ENCODE measurements around the gene DUSP8.
"Not testable (repeated sequence)": the region's sequence is repeated elsewhere in the genome, so short reads cannot be mapped to it uniquely, and the experiment has no call there.

DUSP8 gene

GRCh38 chr11:1515082-1516060 lies 56.7 kb downstream of the DUSP8 start:
- Mint-ChIP-seq H3K4me1 (peaks cover 65% of the 10 kb centered on the region), H3K27ac (ENCODE audit: low read depth) (peak overlapping the region; percentile 52), H3K36me3 (ENCODE audit: insufficient read depth) (peaks cover 5% of the 10 kb centered on the region), H3K9me3 (no peaks in the 10 kb centered on the region), H3K27me3 (no peaks in the 10 kb centered on the region), H3K4me3 (peak overlapping the region; percentile 22)
- DNase-seq (ENCODE audit: low spot score in 2 of 2) (peak; percentile 53 to 77), ATAC-seq (replicated peaks; ENCODE audit: extremely low read depth, poor library complexity, severe bottlenecking) (peak; percentile 61)

GRCh38 chr11:1514336-1515061 lies 57.6 kb downstream of the DUSP8 start:
- H3K9me3 Mint-ChIP-seq: no peaks in the 10 kb centered on the region
- H3K27me3 Mint-ChIP-seq: no peaks in the 10 kb centered on the region
- ATAC-seq (replicated peaks; ENCODE audit: extremely low read depth, poor library complexity, severe bottlenecking) (no peak), DNase-seq (ENCODE audit: low spot score in 2 of 2) (no peak)
- H3K36me3 Mint-ChIP-seq (ENCODE audit: insufficient read depth): peaks cover 5% of the 10 kb centered on the region
- H3K4me1 Mint-ChIP-seq: peaks cover 67% of the 10 kb centered on the region
- H3K4me3 Mint-ChIP-seq: no peak overlapping the region
- peak overlapping the region; percentile 73 for H3K27ac Mint-ChIP-seq (ENCODE audit: low read depth)

- Mint-ChIP-seq H3K27me3 (no peaks in the 10 kb centered on the region), H3K4me3 (peak overlapping the region; percentile 12)
These were observed 58.5 kb downstream of the DUSP8 start for GRCh38 chr11:1513326-1514296.

GRCh38 chr11:1512531-1513258 lies 59.4 kb downstream of the DUSP8 start:
- not testable (repeated sequence) for H3K9me3 Mint-ChIP-seq; ATAC-seq (replicated peaks; ENCODE audit: extremely low read depth, poor library complexity, severe bottlenecking); H3K27me3 Mint-ChIP-seq; H3K4me3 Mint-ChIP-seq; H3K36me3 Mint-ChIP-seq (ENCODE audit: insufficient read depth); DNase-seq (ENCODE audit: low spot score in 2 of 2)
- H3K27ac Mint-ChIP-seq (ENCODE audit: low read depth): peak overlapping the region; percentile 87
- H3K4me1 Mint-ChIP-seq: peaks cover 68% of the 10 kb centered on the region

More at GRCh38 chr11:1513326-1514296, 58.5 kb downstream of the DUSP8 start:
- peaks cover 7% of the 10 kb centered on the region for H3K36me3 Mint-ChIP-seq (ENCODE audit: insufficient read depth)
- ATAC-seq (replicated peaks; ENCODE audit: extremely low read depth, poor library complexity, severe bottlenecking) (no peak), DNase-seq (ENCODE audit: low spot score in 2 of 2) (no peak)
- H3K4me1 Mint-ChIP-seq: peaks cover 69% of the 10 kb centered on the region
- H3K9me3 Mint-ChIP-seq: no peaks in the 10 kb centered on the region
- H3K27ac Mint-ChIP-seq (ENCODE audit: low read depth): peak overlapping the region; percentile 87

GRCh38 chr11:1511937-1512496 lies 60.1 kb downstream of the DUSP8 start:
- Mint-ChIP-seq H3K27ac (ENCODE audit: low read depth) (no peak overlapping the region), H3K36me3 (ENCODE audit: insufficient read depth) (peaks cover 4% of the 10 kb centered on the region), H3K27me3 (no peaks in the 10 kb centered on the region), H3K9me3 (no peaks in the 10 kb centered on the region), H3K4me3 (no peak overlapping the region), H3K4me1 (peaks cover 68% of the 10 kb centered on the region)
- DNase-seq (ENCODE audit: low spot score in 2 of 2) (no peak), ATAC-seq (replicated peaks; ENCODE audit: extremely low read depth, poor library complexity, severe bottlenecking) (no peak)

GRCh38 chr11:1510928-1511327 lies 61.1 kb downstream of the DUSP8 start:
- no peak for ATAC-seq (replicated peaks; ENCODE audit: extremely low read depth, poor library complexity, severe bottlenecking)
- Mint-ChIP-seq H3K4me3 (no peak overlapping the region), H3K9me3 (no peaks in the 10 kb centered on the region), H3K4me1 (peaks cover 69% of the 10 kb centered on the region), H3K27ac (ENCODE audit: low read depth) (no peak overlapping the region), H3K36me3 (ENCODE audit: insufficient read depth) (peaks cover 6% of the 10 kb centered on the region), H3K27me3 (no peaks in the 10 kb centered on the region)
- DNase-seq (ENCODE audit: low spot score in 2 of 2): no peak

GRCh38 chr11:1510351-1510750 lies 61.7 kb downstream of the DUSP8 start:
- H3K27ac Mint-ChIP-seq (ENCODE audit: low read depth); DNase-seq (ENCODE audit: low spot score in 2 of 2); ATAC-seq (replicated peaks; ENCODE audit: extremely low read depth, poor library complexity, severe bottlenecking); H3K4me3 Mint-ChIP-seq; H3K27me3 Mint-ChIP-seq; H3K9me3 Mint-ChIP-seq; H3K36me3 Mint-ChIP-seq (ENCODE audit: insufficient read depth): not testable (repeated sequence)
- peaks cover 63% of the 10 kb centered on the region for H3K4me1 Mint-ChIP-seq

- no peaks in the 10 kb centered on the region for H3K9me3 Mint-ChIP-seq
- DNase-seq (ENCODE audit: low spot score in 2 of 2): no peak
- ATAC-seq (replicated peaks; ENCODE audit: extremely low read depth, poor library complexity, severe bottlenecking): no peak
- no peak overlapping the region for H3K4me3 Mint-ChIP-seq
- peaks cover 6% of the 10 kb centered on the region for H3K36me3 Mint-ChIP-seq (ENCODE audit: insufficient read depth)
- no peaks in the 10 kb centered on the region for H3K27me3 Mint-ChIP-seq
- no peak overlapping the region for H3K27ac Mint-ChIP-seq (ENCODE audit: low read depth)
- H3K4me1 Mint-ChIP-seq: peaks cover 60% of the 10 kb centered on the region
These were observed 62.3 kb downstream of the DUSP8 start for GRCh38 chr11:1509626-1510255.

- no peak for ATAC-seq (replicated peaks; ENCODE audit: extremely low read depth, poor library complexity, severe bottlenecking)
- no peaks in the 10 kb centered on the region for H3K9me3 Mint-ChIP-seq
- no peak overlapping the region for H3K4me3 Mint-ChIP-seq
- peaks cover 56% of the 10 kb centered on the region for H3K4me1 Mint-ChIP-seq
- H3K36me3 Mint-ChIP-seq (ENCODE audit: insufficient read depth): peaks cover 5% of the 10 kb centered on the region
- DNase-seq (ENCODE audit: low spot score in 2 of 2): no peak
- H3K27ac Mint-ChIP-seq (ENCODE audit: low read depth): no peak overlapping the region
- H3K27me3 Mint-ChIP-seq: no peaks in the 10 kb centered on the region
These were observed 63.1 kb downstream of the DUSP8 start for GRCh38 chr11:1508986-1509385.

- ATAC-seq (replicated peaks; ENCODE audit: extremely low read depth, poor library complexity, severe bottlenecking) (no peak), DNase-seq (ENCODE audit: low spot score in 2 of 2) (no peak)
- H3K9me3 Mint-ChIP-seq: no peaks in the 10 kb centered on the region
- H3K36me3 Mint-ChIP-seq (ENCODE audit: insufficient read depth): peaks cover 5% of the 10 kb centered on the region
- no peaks in the 10 kb centered on the region for H3K27me3 Mint-ChIP-seq
- H3K4me1 Mint-ChIP-seq: peaks cover 56% of the 10 kb centered on the region
- H3K4me3 Mint-ChIP-seq: no peak overlapping the region
- no peak overlapping the region for H3K27ac Mint-ChIP-seq (ENCODE audit: low read depth)
These were observed 63.6 kb downstream of the DUSP8 start for GRCh38 chr11:1508491-1508891.

Data from central memory CD8-positive, alpha-beta T cell (primary cell).